ENCODE results near the gene CFD.

DNA sequence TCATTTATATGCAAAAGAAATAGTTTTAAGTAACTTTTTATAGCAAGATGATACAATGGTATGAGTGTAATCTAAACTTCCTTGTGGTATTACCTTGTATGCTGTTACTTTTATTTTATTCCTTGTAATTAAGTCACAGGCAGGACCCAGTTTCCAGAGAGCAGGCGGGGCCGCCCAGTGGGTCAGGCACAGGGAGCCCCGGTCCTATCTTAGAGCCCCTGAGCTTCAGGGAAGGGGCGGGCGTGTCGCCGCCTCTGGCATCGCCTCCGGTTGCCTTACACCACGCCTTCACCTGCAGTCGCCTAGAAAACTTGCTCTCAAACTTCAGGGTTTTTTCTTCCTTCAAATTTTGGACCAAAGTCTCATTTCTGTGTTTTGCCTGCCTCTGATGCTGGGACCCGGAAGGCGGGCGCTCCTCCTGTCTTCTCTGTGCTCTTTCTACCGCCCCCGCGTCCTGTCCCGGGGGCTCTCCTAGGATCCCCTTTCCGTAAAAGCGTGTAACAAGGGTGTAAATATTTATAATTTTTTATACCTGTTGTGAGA is 47.9 kb upstream of the CFD start:
- TF ChIP-seq POLR2A (IDR thresholded peaks at IDR 0.05) = no peak
- TF ChIP-seq, protein P1, sequence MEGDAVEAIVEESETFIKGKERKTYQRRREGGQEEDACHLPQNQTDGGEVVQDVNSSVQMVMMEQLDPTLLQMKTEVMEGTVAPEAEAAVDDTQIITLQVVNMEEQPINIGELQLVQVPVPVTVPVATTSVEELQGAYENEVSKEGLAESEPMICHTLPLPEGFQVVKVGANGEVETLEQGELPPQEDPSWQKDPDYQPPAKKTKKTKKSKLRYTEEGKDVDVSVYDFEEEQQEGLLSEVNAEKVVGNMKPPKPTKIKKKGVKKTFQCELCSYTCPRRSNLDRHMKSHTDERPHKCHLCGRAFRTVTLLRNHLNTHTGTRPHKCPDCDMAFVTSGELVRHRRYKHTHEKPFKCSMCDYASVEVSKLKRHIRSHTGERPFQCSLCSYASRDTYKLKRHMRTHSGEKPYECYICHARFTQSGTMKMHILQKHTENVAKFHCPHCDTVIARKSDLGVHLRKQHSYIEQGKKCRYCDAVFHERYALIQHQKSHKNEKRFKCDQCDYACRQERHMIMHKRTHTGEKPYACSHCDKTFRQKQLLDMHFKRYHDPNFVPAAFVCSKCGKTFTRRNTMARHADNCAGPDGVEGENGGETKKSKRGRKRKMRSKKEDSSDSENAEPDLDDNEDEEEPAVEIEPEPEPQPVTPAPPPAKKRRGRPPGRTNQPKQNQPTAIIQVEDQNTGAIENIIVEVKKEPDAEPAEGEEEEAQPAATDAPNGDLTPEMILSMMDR (IDR thresholded peaks at IDR 0.05) = no peak

Measured in heart left ventricle (tissue), 13 donors.